ENCODE measurements around the gene SCG5. TPM values are rescaled to one million over a fixed set of nuclear protein-coding genes. Genes with fewer than 3 reads are reported as not detected.

The SCG5 gene
- total RNA-seq, 1 donor from 2014 or later = 6.1 TPM

GRCh38 chr15:32688151-32688639, 46.7 kb downstream of the SCG5 start:
- Histone ChIP-seq H3K4me1 (peaks cover 12% of the 10 kb centered on the region), H3K4me3 (no peak overlapping the region), H3K27me3 (no peaks in the 10 kb centered on the region), H3K36me3 (no peaks in the 10 kb centered on the region), H3K9me3 (no peaks in the 10 kb centered on the region), H3K27ac (no peak overlapping the region)
- TF ChIP-seq, protein P1, sequence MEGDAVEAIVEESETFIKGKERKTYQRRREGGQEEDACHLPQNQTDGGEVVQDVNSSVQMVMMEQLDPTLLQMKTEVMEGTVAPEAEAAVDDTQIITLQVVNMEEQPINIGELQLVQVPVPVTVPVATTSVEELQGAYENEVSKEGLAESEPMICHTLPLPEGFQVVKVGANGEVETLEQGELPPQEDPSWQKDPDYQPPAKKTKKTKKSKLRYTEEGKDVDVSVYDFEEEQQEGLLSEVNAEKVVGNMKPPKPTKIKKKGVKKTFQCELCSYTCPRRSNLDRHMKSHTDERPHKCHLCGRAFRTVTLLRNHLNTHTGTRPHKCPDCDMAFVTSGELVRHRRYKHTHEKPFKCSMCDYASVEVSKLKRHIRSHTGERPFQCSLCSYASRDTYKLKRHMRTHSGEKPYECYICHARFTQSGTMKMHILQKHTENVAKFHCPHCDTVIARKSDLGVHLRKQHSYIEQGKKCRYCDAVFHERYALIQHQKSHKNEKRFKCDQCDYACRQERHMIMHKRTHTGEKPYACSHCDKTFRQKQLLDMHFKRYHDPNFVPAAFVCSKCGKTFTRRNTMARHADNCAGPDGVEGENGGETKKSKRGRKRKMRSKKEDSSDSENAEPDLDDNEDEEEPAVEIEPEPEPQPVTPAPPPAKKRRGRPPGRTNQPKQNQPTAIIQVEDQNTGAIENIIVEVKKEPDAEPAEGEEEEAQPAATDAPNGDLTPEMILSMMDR (IDR thresholded peaks at IDR 0.05) = no peak
- TF ChIP-seq POLR2AphosphoS5 (IDR thresholded peaks at IDR 0.05; ENCODE audit: insufficient read depth in 1 of 2, low read depth in 1 of 2) (no peak), POLR2A (IDR thresholded peaks at IDR 0.05) (no peak)
- no peak for DNase-seq (ENCODE audit: extremely low spot score in 2 of 2)
- intact Hi-C loops (cut with DNase I) = no loop called here

DNA sequence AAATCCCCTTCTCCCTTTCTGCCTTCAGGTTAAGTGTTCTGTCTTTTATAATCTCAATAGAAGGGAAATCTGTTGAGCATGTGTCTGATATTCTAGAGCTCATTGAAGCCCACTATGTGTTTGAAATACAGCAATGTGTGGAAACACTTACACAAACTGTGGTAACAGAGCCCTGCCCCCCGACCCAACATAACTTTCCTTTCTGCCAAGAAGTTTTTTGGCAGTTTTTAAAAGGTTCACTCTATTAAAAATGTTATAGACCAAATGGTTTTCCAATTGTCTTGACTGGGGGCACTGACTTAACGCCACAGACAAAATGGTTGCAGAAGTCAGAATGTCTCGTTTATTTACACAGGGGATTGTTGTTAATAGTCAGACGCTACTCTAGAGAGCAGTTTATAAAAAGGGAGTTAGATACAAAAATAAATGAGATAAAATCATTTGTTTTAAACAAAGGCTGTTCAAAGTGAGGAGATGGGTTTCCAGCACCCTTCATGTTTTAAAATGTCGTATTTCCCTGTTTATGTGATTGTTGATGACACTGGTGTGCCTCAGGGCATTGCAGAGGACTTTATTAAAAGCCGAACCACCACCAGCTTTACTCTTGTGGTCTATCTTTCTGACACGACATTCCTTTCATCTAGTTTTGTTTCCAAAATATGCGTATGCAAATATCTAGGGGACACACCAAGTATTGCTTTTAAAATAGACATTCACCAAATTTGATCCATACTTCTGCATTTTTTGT, 49.6 kb downstream of the SCG5 start:
- no peak overlapping the region for H3K4me3 ChIP-seq
- no peaks in the 10 kb centered on the region for H3K4me1 ChIP-seq
- H3K36me3 ChIP-seq = no peaks in the 10 kb centered on the region
- TF ChIP-seq, protein P1 (IDR thresholded peaks at IDR 0.05) = no peak
- TF ChIP-seq POLR2A (IDR thresholded peaks at IDR 0.05) = no peak
- TF ChIP-seq POLR2AphosphoS5 (IDR thresholded peaks at IDR 0.05; ENCODE audit: insufficient read depth in 1 of 2, low read depth in 1 of 2) = no peak
- H3K27ac ChIP-seq = no peak overlapping the region
- H3K27me3 ChIP-seq = no peaks in the 10 kb centered on the region
- H3K9me3 ChIP-seq = no peaks in the 10 kb centered on the region
- intact Hi-C loops (cut with DNase I) = no loop called here
- DNase-seq (ENCODE audit: extremely low spot score in 2 of 2) = no peak

- DNase-seq (ENCODE audit: extremely low spot score in 2 of 2) = no peak
- intact Hi-C loops (cut with DNase I) = no loop called here
- Histone ChIP-seq H3K27me3 (no peaks in the 10 kb centered on the region), H3K9me3 (no peaks in the 10 kb centered on the region), H3K4me1 (no peaks in the 10 kb centered on the region), H3K4me3 (no peak overlapping the region), H3K27ac (no peak overlapping the region), H3K36me3 (no peaks in the 10 kb centered on the region)
- TF ChIP-seq POLR2AphosphoS5 (IDR thresholded peaks at IDR 0.05; ENCODE audit: insufficient read depth in 1 of 2, low read depth in 1 of 2) = no peak
- TF ChIP-seq, protein P1 (IDR thresholded peaks at IDR 0.05) = no peak
- TF ChIP-seq POLR2A (IDR thresholded peaks at IDR 0.05) = no peak
These were observed 50.2 kb downstream of the SCG5 start for GRCh38 chr15:32691689-32692038.

DNA sequence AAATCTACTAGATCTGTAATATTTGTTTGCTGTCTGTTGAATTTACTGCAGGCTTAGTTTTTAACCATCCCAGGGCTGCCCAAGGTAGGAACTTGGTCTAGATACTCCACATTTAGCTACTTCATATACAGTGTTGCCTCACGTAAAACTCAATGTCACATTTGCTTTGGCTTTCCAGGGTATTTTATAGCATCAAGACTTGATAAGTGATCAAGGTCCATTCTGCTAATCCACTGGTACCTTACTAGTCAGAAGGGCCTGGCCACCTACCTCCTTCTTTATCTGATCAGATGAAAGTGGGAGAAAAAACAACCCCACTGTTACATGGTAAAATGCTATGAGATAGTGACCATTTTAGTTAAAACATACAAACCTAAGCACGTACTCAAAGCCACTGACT, 50.8 kb downstream of the SCG5 start:
- no peak overlapping the region for H3K27ac ChIP-seq
- H3K4me1 ChIP-seq = no peaks in the 10 kb centered on the region
- intact Hi-C loops (cut with DNase I) = no loop called here
- no peak for DNase-seq (ENCODE audit: extremely low spot score in 2 of 2)
- H3K36me3 ChIP-seq = no peaks in the 10 kb centered on the region
- no peaks in the 10 kb centered on the region for H3K9me3 ChIP-seq
- TF ChIP-seq, protein P1 (IDR thresholded peaks at IDR 0.05) = no peak
- TF ChIP-seq POLR2A (IDR thresholded peaks at IDR 0.05) = no peak
- no peak for TF ChIP-seq POLR2AphosphoS5 (IDR thresholded peaks at IDR 0.05; ENCODE audit: insufficient read depth in 1 of 2, low read depth in 1 of 2)
- H3K4me3 ChIP-seq = no peak overlapping the region
- no peaks in the 10 kb centered on the region for H3K27me3 ChIP-seq

GRCh38 chr15:32694222-32694983, 52.9 kb downstream of the SCG5 start:
- no peak overlapping the region for H3K4me3 ChIP-seq
- no peak for DNase-seq (ENCODE audit: extremely low spot score in 2 of 2)
- no peaks in the 10 kb centered on the region for H3K9me3 ChIP-seq
- no peak overlapping the region for H3K27ac ChIP-seq
- no peaks in the 10 kb centered on the region for H3K36me3 ChIP-seq
- no peaks in the 10 kb centered on the region for H3K27me3 ChIP-seq
- TF ChIP-seq, protein P1 (IDR thresholded peaks at IDR 0.05) = no peak
- TF ChIP-seq POLR2A (IDR thresholded peaks at IDR 0.05) (no peak), POLR2AphosphoS5 (IDR thresholded peaks at IDR 0.05; ENCODE audit: insufficient read depth in 1 of 2, low read depth in 1 of 2) (no peak)
- no peaks in the 10 kb centered on the region for H3K4me1 ChIP-seq
- intact Hi-C loops (cut with DNase I) = no loop called here

All from vagina (tissue), 2 donors.